NCI-H1930 (cell line): Measurements from ENCODE around the gene KCNA5.

ENCODE experiments used
- DNase-seq, 2 experiments: peaks; one replicate each; lab custom pipeline; 2025; lab: John Stamatoyannopoulos, UW

KCNA5 gene

GRCh38 chr12:5027046-5027821 is 16.4 kb upstream of the KCNA5 start:
- DNase-seq: no peak

- no peak for DNase-seq
These were observed 13.6 kb upstream of the KCNA5 start for GRCh38 chr12:5030066-5030465.

GRCh38 chr12:5031242-5031641 is 12.4 kb upstream of the KCNA5 start:
- no peak for DNase-seq

- DNase-seq: no peak
These were observed 11.7 kb upstream of the KCNA5 start for GRCh38 chr12:5031958-5032357.

GRCh38 chr12:5032821-5033220 is 10.9 kb upstream of the KCNA5 start:
- no peak for DNase-seq

- DNase-seq: no peak
These were observed 9.8 kb upstream of the KCNA5 start for GRCh38 chr12:5033883-5034282.

GRCh38 chr12:5034603-5035002 is 9.1 kb upstream of the KCNA5 start:
- no peak for DNase-seq

- DNase-seq: no peak
These were observed 8.1 kb upstream of the KCNA5 start for GRCh38 chr12:5035618-5036017.

- DNase-seq: no peak
These were observed 7.6 kb upstream of the KCNA5 start for GRCh38 chr12:5036031-5036430.

- DNase-seq: no peak
These were observed 5.8 kb upstream of the KCNA5 start for GRCh38 chr12:5037795-5038357.

GRCh38 chr12:5038781-5039311 is 4.8 kb upstream of the KCNA5 start:
- no peak for DNase-seq

GRCh38 chr12:5039815-5040214 is 3.9 kb upstream of the KCNA5 start:
- DNase-seq: no peak

GRCh38 chr12:5040368-5040767 is 3.3 kb upstream of the KCNA5 start:
- no peak for DNase-seq

GRCh38 chr12:5044420-5045295 is 979 bp downstream of the KCNA5 start:
- DNase-seq: no peak

GRCh38 chr12:5047094-5047493 is 3.4 kb downstream of the KCNA5 start:
- no peak for DNase-seq

- no peak for DNase-seq
These were observed 4.0 kb downstream of the KCNA5 start for GRCh38 chr12:5047729-5048128.

- DNase-seq: no peak
These were observed 6.9 kb downstream of the KCNA5 start for GRCh38 chr12:5050542-5050941.

GRCh38 chr12:5051334-5051733 is 7.7 kb downstream of the KCNA5 start:
- no peak for DNase-seq

- DNase-seq: no peak
These were observed 8.2 kb downstream of the KCNA5 start for GRCh38 chr12:5051913-5052312.

- no peak for DNase-seq
These were observed 8.7 kb downstream of the KCNA5 start for GRCh38 chr12:5052348-5052747.

GRCh38 chr12:5059358-5059757 is 15.7 kb downstream of the KCNA5 start:
- DNase-seq: no peak

- no peak for DNase-seq
These were observed 17.3 kb downstream of the KCNA5 start for GRCh38 chr12:5060958-5061357.

GRCh38 chr12:5063149-5063548 is 19.5 kb downstream of the KCNA5 start:
- DNase-seq: no peak
